CD14-positive monocyte (primary cell): ENCODE measurements around the gene FAM227B. TPM values are rescaled to one million over a fixed set of nuclear protein-coding genes. Genes with fewer than 3 reads are reported as not detected.
A peak's percentile ranks its signal among the peaks of the same experiment; 100 is the strongest.

ENCODE experiments used
- DNase-seq, 3 donors: peaks; one replicate each; pipeline ENCODE4 v3.0.0-alpha.2; 2011 to 2022
- H2AFZ ChIP-seq: 2 replicates; pipeline ENCODE4 v1.6.0; 2012; ENCODE audit warnings: mild to moderate bottlenecking, low read depth, low read length, inconsistent platforms; ENCODE audit not compliant: insufficient read depth, poor library complexity, severe bottlenecking
- H3K27ac ChIP-seq, 2 donors: 1 replicate in 1 of 2; 2 replicates in 1 of 2; pipeline ENCODE4 v1.5.1; 2012 to 2013; ENCODE audit warnings: low read length in 2 of 2, control low read depth in 1 of 2, inconsistent platforms in 1 of 2, low read depth in 1 of 2, mild to moderate bottlenecking in 1 of 2
- H3K27me3 ChIP-seq, 2 donors: one replicate each; pipeline versions ENCODE4 v1.6.0 to v1.6.1; 2011 to 2013; ENCODE audit warnings: low read length in 2 of 2; ENCODE audit not compliant: control insufficient read depth in 2 of 2, insufficient read depth in 2 of 2
- H3K36me3 ChIP-seq, 2 donors: replicated peaks in 1 of 2; 1 replicate in 1 of 2; 2 replicates in 1 of 2; pipeline versions ENCODE4 v1.5.1 to v1.6.1; 2012 to 2013; ENCODE audit warnings: low read length in 2 of 2, control low read depth in 1 of 2, inconsistent platforms in 1 of 2, mild to moderate bottlenecking in 1 of 2; ENCODE audit not compliant: insufficient read depth in 2 of 2, control insufficient read depth in 1 of 2
- H3K4me1 ChIP-seq, 2 donors: 1 replicate in 1 of 2; 2 replicates in 1 of 2; pipeline versions ENCODE4 v1.5.1 to v1.6.1; 2012 to 2013; ENCODE audit warnings: low read length in 2 of 2, control low read depth in 1 of 2, inconsistent platforms in 1 of 2, mild to moderate bottlenecking in 1 of 2, moderate library complexity in 1 of 2; ENCODE audit not compliant: insufficient read depth in 2 of 2, control insufficient read depth in 1 of 2
- H3K4me2 ChIP-seq: replicated peaks from 2 replicates; pipeline ENCODE3; 2012; ENCODE audit warnings: low read length, moderate library complexity, mild to moderate bottlenecking; ENCODE audit not compliant: poor library complexity, severe bottlenecking; ENCODE audit errors: extremely low read depth
- H3K4me3 ChIP-seq, 3 experiments: fragments of 200-600 bp in 1 of 3; sonication (generic) in 1 of 3; replicated peaks in 1 of 3; 1 replicate in 2 of 3; 2 replicates in 1 of 3; pipeline ENCODE4 v1.5.1; 2011 to 2013; ENCODE audit warnings: low read length in 3 of 3, mild to moderate bottlenecking in 3 of 3, control low read depth in 2 of 3, low read depth in 2 of 3, inconsistent platforms in 1 of 3, moderate library complexity in 1 of 3
- H3K79me2 ChIP-seq: 2 replicates; pipeline ENCODE4 v1.6.0; 2012; ENCODE audit warnings: mild to moderate bottlenecking, control low read depth, inconsistent platforms, low read length, moderate library complexity; ENCODE audit not compliant: insufficient read depth
- H3K9ac ChIP-seq: 2 replicates; pipeline ENCODE4 v1.6.0; 2017; ENCODE audit warnings: low read length, mild to moderate bottlenecking; ENCODE audit not compliant: insufficient read depth, poor library complexity, severe bottlenecking
- H3K9me3 ChIP-seq, 2 donors: replicated peaks in 1 of 2; 1 replicate in 1 of 2; 2 replicates in 1 of 2; pipeline versions ENCODE4 v1.5.1 to v1.6.1; 2012 to 2013; ENCODE audit warnings: low read length in 2 of 2, control low read depth in 1 of 2; ENCODE audit not compliant: control insufficient read depth in 1 of 2, insufficient read depth in 1 of 2
- H4K20me1 ChIP-seq: 2 replicates; pipeline ENCODE4 v1.6.0; 2012; ENCODE audit warnings: mild to moderate bottlenecking, low read length, control low read depth, moderate library complexity; ENCODE audit not compliant: insufficient read depth
- H3K27ac Mint-ChIP-seq, 7 donors: one replicate each; pipeline ENCODE4 v1.8.0; 2020; ENCODE audit warnings: mild to moderate bottlenecking in 7 of 7, mixed read lengths in 7 of 7, moderate library complexity in 6 of 7, inconsistent platforms in 2 of 7
- H3K27me3 Mint-ChIP-seq, 3 donors: one replicate each; pipeline ENCODE4 v1.8.0; 2021 to 2022; ENCODE audit warnings: low read depth in 3 of 3, mild to moderate bottlenecking in 3 of 3, mixed read lengths in 3 of 3, moderate library complexity in 3 of 3, inconsistent platforms in 1 of 3
- H3K36me3 Mint-ChIP-seq, 2 donors: one replicate each; pipeline ENCODE4 v1.8.0; 2020; ENCODE audit warnings: mixed read lengths in 2 of 2, inconsistent platforms in 1 of 2, mild to moderate bottlenecking in 1 of 2
- H3K4me1 Mint-ChIP-seq: one replicate; pipeline ENCODE4 v1.8.0; 2020; ENCODE audit warnings: mild to moderate bottlenecking, mixed read lengths
- H3K4me3 Mint-ChIP-seq, 2 donors: one replicate each; pipeline ENCODE4 v1.8.0; 2020; ENCODE audit warnings: mild to moderate bottlenecking in 2 of 2, mixed read lengths in 2 of 2, moderate library complexity in 1 of 2
- H3K9me3 Mint-ChIP-seq, 7 donors: one replicate each; pipeline ENCODE4 v1.8.0; 2020 to 2022; ENCODE audit warnings: mixed read lengths in 7 of 7, mild to moderate bottlenecking in 6 of 7, moderate library complexity in 6 of 7, inconsistent platforms in 2 of 7
- CTCF ChIP-seq: fragments of 200-600 bp; IDR thresholded peaks from one replicate; pipeline ENCODE4 v1.8.0; 2022; ENCODE audit warnings: antibody characterized with exemption, mild to moderate bottlenecking
- WGBS: methylation state at CpG from one replicate; pipeline ENCODE4 v1.1.5; 2013; ENCODE audit warnings: missing lambda C conversion rate; ENCODE audit not compliant: insufficient coverage; 5-methylcytosine and 5-hydroxymethylcytosine counted together
- intact Hi-C, 2 donors: fragments of 100-400 bp; cut with micrococcal nuclease; formaldehyde crosslinking; loops; one replicate each; pipeline versions ENCODE4 v1.15.0 to v1.15.1; 2023
- polyA plus RNA-seq, 3 donors: library from polyadenylated mRNA; depleted of rRNA in 1 of 3; unstranded in 2 of 3; stranded (reverse) in 1 of 3; fragments of 300-500 nt in 2 of 3; fragments of >200 nt in 1 of 3; fragmentation: Illumina TruSeq in 2 of 3; gene quantifications; 1 replicate in 2 of 3; 2 replicates in 1 of 3; pipeline ENCODE4 v1.2.3, GENCODE V29; 2012 to 2021

FAM227B gene
- polyA plus RNA-seq, 3 donors: 0.28 to 0.72 (median 0.49) TPM

- Mint-ChIP-seq H3K4me1 (peaks cover 10% of the 10 kb centered on the region), H3K9me3 (peaks cover 35 to 72% (median 55%) of the 10 kb centered on the region in 7 donors), H3K27me3 (no peaks in the 10 kb centered on the region), H3K27ac (no peak overlapping the region), H3K36me3 (peaks cover 2 to 3% of the 10 kb centered on the region in 2 donors), H3K4me3 (no peak overlapping the region)
- intact Hi-C loops: no loop called here
- Histone ChIP-seq H4K20me1 (no peaks in the 10 kb centered on the region), H3K4me2 (no peak overlapping the region), H3K27me3 (no peaks in the 10 kb centered on the region), H3K9me3 (peaks cover 22 to 33% of the 10 kb centered on the region in 2 donors), H2AFZ (no peak overlapping the region), H3K4me1 (peaks cover 2 to 8% of the 10 kb centered on the region in 2 donors), H3K9ac (no peak overlapping the region), H3K4me3 (no peak overlapping the region), H3K36me3 (no peaks in the 10 kb centered on the region), H3K79me2 (no peaks in the 10 kb centered on the region), H3K27ac (no peak overlapping the region)
- no peak for DNase-seq
- TF ChIP-seq CTCF: no peak
Observed at GRCh38 chr15:49560045-49560444, 60.6 kb downstream of the FAM227B start.

- H3K9me3 ChIP-seq: peaks cover 22 to 40% of the 10 kb centered on the region in 2 donors
- H3K79me2 ChIP-seq: no peaks in the 10 kb centered on the region
- H3K27ac ChIP-seq: no peak overlapping the region
- no peak for TF ChIP-seq CTCF
- no peaks in the 10 kb centered on the region for H3K36me3 ChIP-seq
- DNase-seq: no peak
- no peak overlapping the region for H2AFZ ChIP-seq
- peaks cover 2 to 8% of the 10 kb centered on the region in 2 donors for H3K4me1 ChIP-seq
- Mint-ChIP-seq H3K27ac (peak overlapping the region in 1 of 7 donors; percentile 8), H3K36me3 (peaks cover 2 to 3% of the 10 kb centered on the region in 2 donors), H3K27me3 (no peaks in the 10 kb centered on the region), H3K4me1 (peaks cover 10% of the 10 kb centered on the region), H3K4me3 (no peak overlapping the region), H3K9me3 (peaks cover 39 to 82% (median 59%) of the 10 kb centered on the region in 7 donors)
- no peak overlapping the region for H3K4me2 ChIP-seq
- H3K27me3 ChIP-seq: no peaks in the 10 kb centered on the region
- no peak overlapping the region for H3K4me3 ChIP-seq
- intact Hi-C loops: no loop called here
- H3K9ac ChIP-seq: no peak overlapping the region
- 100% methylated on average over 1 of the region's 2 CpGs for WGBS
- no peaks in the 10 kb centered on the region for H4K20me1 ChIP-seq
Observed at GRCh38 chr15:49558929-49559328, 61.7 kb downstream of the FAM227B start.
